SK-N-SH (cell line): ENCODE results near the gene RTN4RL1. TPM values are rescaled to one million over a fixed set of nuclear protein-coding genes. Genes with fewer than 3 reads are reported as not detected.
A peak's percentile ranks its signal among the peaks of the same experiment; 100 is the strongest.

Source experiments
- CTCF ChIA-PET: fragments of 300-600, 350-600 bp; formaldehyde crosslinking; extraction: SDS; loops from one replicate; lab custom pipeline; 2021; lab: Yijun Ruan, JAX
- POLR2A ChIA-PET: fragments of 350-600 bp; sonication (Branson Sonifier 250); formaldehyde crosslinking; extraction: SDS; loops from one replicate; lab custom pipeline; 2020; ENCODE audit warnings: antibody characterized with exemption, inconsistent platforms; lab: Yijun Ruan, JAX
- DNase-seq: peaks from one replicate; pipeline ENCODE4 v3.0.0; 2012
- H2AFZ ChIP-seq: fragments of 200-600 bp; sonication (generic); 2 replicates; pipeline ENCODE4 v1.8.1; 2016; ENCODE audit warnings: antibody characterized with exemption, mild to moderate bottlenecking, low read depth
- H3F3A ChIP-seq: fragments of 200-600 bp; sonication (generic); replicated peaks from 2 replicates; pipeline ENCODE3; 2016; ENCODE audit warnings: antibody characterized with exemption, mild to moderate bottlenecking; ENCODE audit not compliant: insufficient read depth
- H3K27ac ChIP-seq, 2 experiments: fragments of 200-500 bp in 1 of 2; fragments of 200-600 bp in 1 of 2; sonication (Bioruptor generic) in 1 of 2; sonication (generic), shearing (Covaris generic) in 1 of 2; 2 replicates each; pipeline versions ENCODE4 v1.5.1 to v1.6.1; 2014 to 2016; ENCODE audit warnings: low read depth in 2 of 2, inconsistent platforms in 1 of 2, low read length in 1 of 2, mild to moderate bottlenecking in 1 of 2, mixed read lengths in 1 of 2
- H3K27me3 ChIP-seq: fragments of 200-600 bp; sonication (generic), shearing (Covaris generic); 2 replicates; pipeline ENCODE4 v1.6.1; 2016; ENCODE audit warnings: mixed run types; ENCODE audit not compliant: insufficient read depth
- H3K36me3 ChIP-seq, 2 experiments: fragments of 200-500 bp in 1 of 2; fragments of 200-600 bp in 1 of 2; sonication (Bioruptor generic) in 1 of 2; sonication (generic) in 1 of 2; replicated peaks in 1 of 2; 2 replicates each; pipeline versions ENCODE3 to v1.5.1; 2014 to 2016; ENCODE audit warnings: low read length in 1 of 2, mild to moderate bottlenecking in 1 of 2; ENCODE audit not compliant: insufficient read depth in 2 of 2, control insufficient read depth in 1 of 2
- H3K4me1 ChIP-seq, 2 experiments: fragments of 200-500 bp in 1 of 2; fragments of 200-600 bp in 1 of 2; sonication (Bioruptor generic) in 1 of 2; sonication (generic), shearing (Covaris generic) in 1 of 2; 2 replicates each; pipeline versions ENCODE4 v1.5.1 to v1.6.1; 2014 to 2016; ENCODE audit warnings: low read depth in 1 of 2, low read length in 1 of 2, mixed run types in 1 of 2; ENCODE audit not compliant: insufficient read depth in 2 of 2, control insufficient read depth in 1 of 2
- H3K4me2 ChIP-seq: fragments of 200-600 bp; sonication (generic), shearing (Covaris generic); 2 replicates; pipeline ENCODE4 v1.6.1; 2017; ENCODE audit warnings: mixed run types
- H3K4me3 ChIP-seq, 2 experiments: fragments of 200-500 bp in 1 of 2; fragments of 200-600 bp in 1 of 2; sonication (Bioruptor generic) in 1 of 2; sonication (generic), shearing (Covaris generic) in 1 of 2; 2 replicates each; pipeline versions ENCODE4 v1.5.1 to v1.8.1; 2014 to 2016; ENCODE audit warnings: low read depth in 2 of 2, inconsistent platforms in 1 of 2, low read length in 1 of 2, mild to moderate bottlenecking in 1 of 2, mixed read lengths in 1 of 2, moderate library complexity in 1 of 2
- H3K79me2 ChIP-seq: fragments of 200-600 bp; sonication (generic); 2 replicates; pipeline ENCODE4 v1.8.1; 2017; ENCODE audit warnings: mild to moderate bottlenecking; ENCODE audit not compliant: insufficient read depth
- H3K9ac ChIP-seq: fragments of 200-600 bp; sonication (generic); 2 replicates; pipeline ENCODE4 v1.6.1; 2017; ENCODE audit warnings: mixed run types
- H3K9me2 ChIP-seq: fragments of 200-600 bp; sonication (generic); 2 replicates; pipeline ENCODE4 v1.6.1; 2017; ENCODE audit warnings: mixed run types
- H3K9me3 ChIP-seq: fragments of 200-600 bp; sonication (generic); 2 replicates; pipeline ENCODE4 v1.6.1; 2017; ENCODE audit warnings: mixed run types, mild to moderate bottlenecking, moderate library complexity
- H4K20me1 ChIP-seq: fragments of 200-600 bp; sonication (generic); 2 replicates; pipeline ENCODE4 v1.6.1; 2017; ENCODE audit warnings: mild to moderate bottlenecking, mixed run types; ENCODE audit not compliant: insufficient read depth
- ELF1 ChIP-seq: IDR thresholded peaks from 2 replicates; pipeline ENCODE4 v1.4.0; 2012
- EP300 ChIP-seq, 2 experiments: IDR thresholded peaks; 2 replicates each; pipeline versions ENCODE4 v1.4.0 to v1.6.1; 2012; ENCODE audit warnings: borderline replicate concordance in 1 of 2, low read depth in 1 of 2, low read length in 1 of 2
- EZH2phosphoT487 ChIP-seq: fragments of 200-600 bp; sonication (generic); IDR thresholded peaks from 2 replicates; pipeline ENCODE4 v1.6.1; 2017; ENCODE audit warnings: low read depth, mixed run types, mild to moderate bottlenecking, antibody characterized with exemption, moderate library complexity, borderline replicate concordance
- FOSL2 ChIP-seq: IDR thresholded peaks from 2 replicates; pipeline ENCODE4 v1.4.0; 2012; ENCODE audit warnings: low read depth, mild to moderate bottlenecking, moderate library complexity, borderline replicate concordance
- GATA2 ChIP-seq: sonication (generic); formaldehyde crosslinking; IDR thresholded peaks from 2 replicates; pipeline ENCODE4 v1.5.0; 2020; ENCODE audit warnings: mild to moderate bottlenecking, missing genetic modification reagents
- IRF3 ChIP-seq: fragments of 150-350 bp; IDR thresholded peaks from 2 replicates; pipeline ENCODE4 v1.6.1; 2016; ENCODE audit warnings: mild to moderate bottlenecking, low read depth, low read length
- MEF2A ChIP-seq: IDR thresholded peaks from 2 replicates; pipeline ENCODE4 v1.4.0; 2012; ENCODE audit warnings: low read depth, borderline replicate concordance
- MXI1 ChIP-seq: IDR thresholded peaks from 2 replicates; pipeline ENCODE4 v1.6.1; 2012; ENCODE audit warnings: mild to moderate bottlenecking, low read depth, low read length, improper control_type of control experiment
- NFIC ChIP-seq: IDR thresholded peaks from 2 replicates; pipeline ENCODE4 v1.4.0; 2012; ENCODE audit warnings: borderline replicate concordance
- NRF1 ChIP-seq: IDR thresholded peaks from 2 replicates; pipeline ENCODE4 v1.6.1; 2012; ENCODE audit warnings: low read depth, mild to moderate bottlenecking, low read length
- PBX3 ChIP-seq: IDR thresholded peaks from 2 replicates; pipeline ENCODE4; 2012
- POLR2AphosphoS5 ChIP-seq: IDR thresholded peaks from 2 replicates; pipeline ENCODE4 v1.6.1; 2012; ENCODE audit warnings: low read depth, low read length
- RCOR1 ChIP-seq: fragments of 150-350 bp; IDR thresholded peaks from 2 replicates; pipeline ENCODE4 v1.6.1; 2017; ENCODE audit warnings: antibody characterized with exemption, low read length
- RXRA ChIP-seq: IDR thresholded peaks from 2 replicates; pipeline ENCODE4 v1.4.0; 2012; ENCODE audit warnings: low read depth, mild to moderate bottlenecking, borderline replicate concordance
- SIN3A ChIP-seq: IDR thresholded peaks from 2 replicates; pipeline ENCODE4 v1.6.1; 2012; ENCODE audit warnings: low read depth, mild to moderate bottlenecking, low read length, moderate library complexity, borderline replicate concordance
- SMC3 ChIP-seq: IDR thresholded peaks from 2 replicates; pipeline ENCODE4 v1.6.1; 2012; ENCODE audit warnings: low read depth, low read length, improper control_type of control experiment
- TAF1 ChIP-seq: IDR thresholded peaks from 2 replicates; pipeline ENCODE4 v1.6.1; 2012; ENCODE audit warnings: low read depth, mild to moderate bottlenecking, low read length, moderate library complexity, borderline replicate concordance
- USF1 ChIP-seq: IDR thresholded peaks from 2 replicates; pipeline ENCODE4 v1.4.0; 2012; ENCODE audit warnings: low read depth, borderline replicate concordance
- USF2 ChIP-seq: fragments of 150-350 bp; IDR thresholded peaks from 2 replicates; pipeline ENCODE4 v1.6.1; 2017; ENCODE audit warnings: antibody characterized with exemption, low read length, low read depth, borderline replicate concordance
- WGBS: methylation state at CpG from one replicate; pipeline ENCODE4 v1.1.6; 2017; ENCODE audit warnings: low lambda C conversion rate; 5-methylcytosine and 5-hydroxymethylcytosine counted together
- polyA plus RNA-seq, 3 experiments: library from polyadenylated mRNA; depleted of rRNA; stranded (reverse); fragments of >200 nt; gene quantifications; 2 replicates each; pipeline ENCODE4 v1.2.3, GENCODE V29; 2012

RTN4RL1 gene
- polyA plus RNA-seq, 1 of the 3 experiments (the other 2 are of a cell fraction): 0.07 TPM

GRCh38 chr17:2071024-2071385 lies 45.9 kb upstream of the RTN4RL1 start:
- Histone ChIP-seq H3K9me2 (no peaks in the 10 kb centered on the region), H3K4me3 (no peak overlapping the region), H2AFZ (no peak overlapping the region), H3F3A (peaks cover 17% of the 10 kb centered on the region), H4K20me1 (no peaks in the 10 kb centered on the region), H3K4me2 (no peak overlapping the region), H3K27me3 (no peaks in the 10 kb centered on the region), H3K79me2 (no peaks in the 10 kb centered on the region), H3K27ac (peak overlapping the region in 1 of 2 experiments; percentile 5; a peak in 1 of 4 replicates), H3K9me3 (no peaks in the 10 kb centered on the region), H3K36me3 (peaks cover 14% of the 10 kb centered on the region in 2 experiments), H3K9ac (no peak overlapping the region), H3K4me1 (peaks cover 27 to 54% of the 10 kb centered on the region in 2 experiments; a peak in 3 of 4 replicates)
- no peak for TF ChIP-seq SIN3A
- no peak for TF ChIP-seq EP300 (IDR thresholded peaks at IDR 0.05; ENCODE audit: borderline replicate concordance in 1 of 2, low read depth in 1 of 2, low read length in 1 of 2)
- no peak for TF ChIP-seq USF1
- no peak for TF ChIP-seq NRF1
- no peak for TF ChIP-seq POLR2AphosphoS5
- TF ChIP-seq FOSL2: no peak
- no peak for TF ChIP-seq GATA2
- TF ChIP-seq EZH2phosphoT487: no peak
- no peak for TF ChIP-seq PBX3
- TF ChIP-seq SMC3: no peak
- no peak for TF ChIP-seq IRF3
- TF ChIP-seq ELF1: no peak
- TF ChIP-seq MXI1: no peak
- TF ChIP-seq TAF1: no peak
- no peak for TF ChIP-seq RCOR1
- TF ChIP-seq MEF2A: no peak
- TF ChIP-seq NFIC: no peak
- TF ChIP-seq RXRA: no peak
- TF ChIP-seq USF2: no peak
- WGBS: 94% methylated on average over 4 of the region's 6 CpGs
- POLR2A ChIA-PET: no interaction called here
- CTCF ChIA-PET: interaction anchor here (0.9 to 4.5 kb wide), 4 partner anchors 17 to 350 kb away, joined by 3 to 28 read pairs (median 3); partner anchors contain the start of gene HIC1
- no peak for DNase-seq
